ENCODE data around the gene NRXN3.
"Not testable (repeated sequence)": the region's sequence is repeated elsewhere in the genome, so short reads cannot be mapped to it uniquely, and the experiment has no call there.

Gene NRXN3

GRCh38 chr14:79096811-79097210, 926.6 kb downstream of the NRXN3 start:
- no peak for DNase-seq

DNA sequence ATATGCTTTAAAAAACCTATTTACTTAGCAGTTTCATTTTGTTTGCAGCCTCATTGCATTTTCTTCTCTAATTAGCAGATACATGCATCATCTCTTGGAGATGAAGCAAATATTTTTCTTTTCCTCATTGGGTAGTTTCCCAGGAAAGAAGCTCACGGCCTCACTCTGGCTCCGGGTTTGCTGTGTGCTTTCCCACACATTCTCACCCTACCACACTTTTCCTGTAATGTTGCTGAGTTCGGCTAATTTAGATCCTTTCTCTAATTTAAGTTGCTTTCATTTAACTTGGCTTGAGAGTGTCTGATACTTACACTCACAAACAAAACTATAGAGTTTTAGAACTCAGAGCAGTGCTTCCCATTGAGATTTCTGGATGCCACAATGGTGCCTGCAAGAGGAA, 928.2 kb downstream of the NRXN3 start:
- DNase-seq: no peak

DNA sequence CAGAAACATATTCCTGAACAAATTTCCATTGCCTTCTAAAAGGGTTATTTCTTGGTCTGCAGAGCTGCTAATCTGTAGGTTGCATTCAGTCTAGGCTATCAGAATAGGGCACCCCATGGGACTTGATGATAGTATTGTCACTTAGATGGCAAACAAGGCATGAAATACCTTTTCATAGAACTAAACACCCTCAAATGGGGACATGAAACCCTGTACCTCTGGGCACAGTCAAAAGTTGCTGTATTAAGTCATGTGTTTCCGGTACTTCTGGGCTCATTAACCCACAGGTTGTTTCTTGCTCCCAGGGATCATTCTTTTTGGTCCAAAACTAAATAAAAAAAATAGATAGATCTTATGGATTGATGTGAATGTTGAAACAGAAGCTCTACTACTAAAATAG, 930.4 kb downstream of the NRXN3 start:
- DNase-seq: no peak

DNA sequence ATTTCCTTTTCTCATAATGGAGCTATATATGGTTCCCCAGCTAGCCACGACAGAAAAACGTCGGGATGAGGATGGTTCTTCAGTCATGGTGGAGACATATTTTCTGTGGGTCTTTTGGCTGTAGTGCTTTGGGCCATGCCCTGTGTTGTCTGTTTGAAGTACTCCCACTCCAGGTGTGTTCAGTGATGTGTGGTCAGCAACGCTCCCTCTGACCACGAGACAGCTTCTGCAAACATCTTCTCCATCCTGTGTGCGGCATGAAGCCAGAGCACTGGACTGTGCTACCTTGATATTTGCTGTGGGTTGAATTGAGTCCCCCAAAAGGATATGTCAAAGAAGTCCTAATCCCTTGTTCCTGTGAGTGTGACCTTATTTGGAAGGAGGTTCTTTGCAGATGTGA, 931.2 kb downstream of the NRXN3 start:
- no peak for DNase-seq

- no peak for DNase-seq
Observed at GRCh38 chr14:79103764-79104163, 933.6 kb downstream of the NRXN3 start.

- DNase-seq: not testable (repeated sequence)
Observed at GRCh38 chr14:79110564-79110963, 940.4 kb downstream of the NRXN3 start.

DNA sequence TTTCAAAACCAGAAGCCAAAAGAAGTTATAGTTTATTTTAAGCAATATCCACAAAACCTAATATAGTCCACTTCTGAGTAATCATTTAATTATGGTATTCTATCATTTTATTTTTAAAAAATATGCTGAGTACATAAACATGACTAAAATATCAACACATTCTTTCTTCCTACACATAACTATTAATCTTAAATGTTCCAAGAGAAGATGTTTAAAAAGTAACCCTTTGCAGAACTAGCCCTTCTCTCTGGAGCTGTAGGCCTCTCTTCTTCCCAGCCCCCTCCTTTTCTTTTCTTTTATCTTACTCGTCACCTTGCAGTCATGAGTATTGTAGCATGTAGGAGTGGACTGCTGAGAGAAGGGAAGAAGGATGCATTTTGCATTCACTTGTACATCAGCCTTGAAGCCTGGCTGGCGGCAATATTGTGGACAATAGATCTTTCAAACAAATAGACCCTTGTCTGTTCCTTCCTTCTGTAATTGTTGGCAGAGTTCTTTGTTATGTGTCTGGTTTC, 941.9 kb downstream of the NRXN3 start:
- no peak for DNase-seq

- DNase-seq: no peak
Observed at GRCh38 chr14:79117561-79117960, 947.4 kb downstream of the NRXN3 start.

- no peak for DNase-seq
Observed at GRCh38 chr14:79118291-79118690, 948.1 kb downstream of the NRXN3 start.

GRCh38 chr14:79134361-79134760, 964.2 kb downstream of the NRXN3 start:
- DNase-seq: no peak

DNA sequence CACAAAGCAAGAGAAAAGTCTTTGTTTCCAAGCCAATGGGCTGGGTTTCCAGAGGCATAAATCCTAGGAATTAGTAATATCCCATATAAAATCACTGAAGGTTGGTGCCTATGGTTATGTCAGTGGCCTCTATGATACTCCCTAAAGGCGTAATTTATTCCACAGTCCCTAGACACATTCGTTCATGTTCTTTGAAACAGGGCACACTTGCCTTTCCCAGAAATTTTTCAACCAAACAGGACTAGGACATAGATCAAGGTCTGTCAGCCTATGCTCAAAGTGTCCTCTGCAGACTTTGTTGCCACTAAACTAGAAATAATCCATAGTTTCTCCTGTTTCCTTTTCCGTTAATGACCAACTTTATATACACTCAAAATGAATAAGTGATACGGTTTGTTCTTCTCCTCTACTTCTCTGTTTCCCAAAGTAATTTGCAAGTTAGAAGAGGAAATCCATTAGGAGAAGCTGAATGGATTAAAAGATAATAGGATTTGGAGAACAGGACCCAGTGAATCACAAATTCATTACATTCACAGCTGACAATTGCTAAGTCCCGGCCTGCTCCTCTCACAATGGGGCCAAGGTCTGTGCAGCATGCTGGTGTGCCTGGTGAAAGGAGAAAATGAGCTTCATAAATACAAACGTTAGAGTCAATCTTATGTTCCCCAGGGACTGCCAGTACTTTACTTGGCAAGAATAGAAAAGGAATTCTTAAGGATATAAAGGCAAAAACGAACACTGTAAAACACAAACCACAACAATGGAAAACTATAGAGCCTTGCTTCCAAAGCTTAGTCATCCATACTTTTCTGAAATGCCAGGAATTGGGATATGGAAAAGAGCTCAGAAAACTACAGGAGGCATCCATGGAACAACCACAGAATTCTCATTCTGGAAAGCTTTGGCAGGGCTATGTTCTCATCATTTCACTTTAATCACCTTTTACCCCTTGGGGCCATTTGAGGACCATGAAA, 966.2 kb downstream of the NRXN3 start:
- DNase-seq: no peak

DNA sequence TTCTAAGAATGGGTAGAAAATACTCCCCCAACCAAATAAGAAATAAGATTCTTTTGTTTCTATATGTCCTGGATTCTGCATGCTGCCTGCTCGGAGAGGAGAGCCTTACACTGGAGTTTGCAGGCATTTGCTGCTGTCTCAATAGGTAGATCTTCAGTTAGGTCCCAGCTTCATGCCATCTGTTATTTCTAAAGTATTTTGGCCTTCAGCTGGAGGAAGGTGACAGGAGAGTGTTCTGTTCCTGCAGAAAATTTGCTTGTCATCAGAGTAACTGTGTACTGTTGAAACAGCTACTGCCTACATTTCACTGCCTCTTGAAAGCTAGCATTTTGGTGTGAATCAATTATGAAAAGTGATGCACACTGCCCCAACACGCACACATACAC, 966.9 kb downstream of the NRXN3 start:
- DNase-seq: no peak

GRCh38 chr14:79137836-79138235, 967.7 kb downstream of the NRXN3 start:
- DNase-seq: no peak

GRCh38 chr14:79144896-79145295, 974.7 kb downstream of the NRXN3 start:
- DNase-seq: no peak

GRCh38 chr14:79150226-79150625, 980.1 kb downstream of the NRXN3 start:
- DNase-seq: no peak

- DNase-seq: no peak
Observed at GRCh38 chr14:79157369-79157768, 987.2 kb downstream of the NRXN3 start.

DNA sequence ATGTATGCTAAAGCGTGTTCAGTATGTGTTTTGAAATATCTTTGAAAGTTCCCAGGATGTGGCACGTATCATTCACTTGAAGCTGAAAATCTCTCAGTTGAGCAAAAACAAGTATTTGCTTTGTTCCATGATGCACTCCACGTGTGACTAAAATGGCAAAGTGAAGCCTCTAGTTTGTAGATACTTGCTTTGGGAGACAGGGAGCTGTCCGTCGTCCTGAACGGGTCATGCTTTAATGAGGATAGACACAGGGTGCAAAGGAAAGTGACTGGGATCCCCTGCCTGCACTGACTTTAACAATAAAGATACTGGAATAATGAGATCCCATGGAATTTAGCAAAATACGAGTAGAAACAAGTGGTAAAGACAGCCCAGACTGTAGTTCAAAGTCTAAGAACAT, 991.4 kb downstream of the NRXN3 start:
- DNase-seq: peak; percentile 49

- no peak for DNase-seq
Observed at GRCh38 chr14:79162833-79163232, 992.7 kb downstream of the NRXN3 start.

GRCh38 chr14:79165471-79166090, 995.4 kb downstream of the NRXN3 start:
- DNase-seq: no peak

- no peak for DNase-seq
Observed at GRCh38 chr14:79166171-79166570, 996.0 kb downstream of the NRXN3 start.

GRCh38 chr14:79167957-79168356, 997.8 kb downstream of the NRXN3 start:
- no peak for DNase-seq

DNA sequence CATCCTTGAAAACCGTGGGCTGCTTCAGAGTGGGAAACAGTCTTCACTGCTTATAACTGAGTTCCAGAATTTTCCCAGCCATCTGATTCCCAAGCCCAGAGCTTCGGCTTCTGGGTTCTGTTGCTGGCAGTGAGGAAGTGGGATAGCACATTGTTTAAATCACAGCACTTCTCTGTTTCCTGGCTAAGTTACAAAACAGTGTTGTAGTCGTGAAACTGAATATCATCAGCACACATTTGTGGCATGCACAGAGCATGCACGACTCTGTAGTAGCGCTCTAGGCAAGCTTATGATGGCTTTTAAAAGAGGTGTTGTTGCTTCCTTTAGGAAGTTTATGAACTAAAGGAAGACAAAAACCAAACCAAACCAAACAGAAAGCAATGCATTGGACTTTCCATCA, 1005.5 kb downstream of the NRXN3 start:
- no peak for DNase-seq

DNA sequence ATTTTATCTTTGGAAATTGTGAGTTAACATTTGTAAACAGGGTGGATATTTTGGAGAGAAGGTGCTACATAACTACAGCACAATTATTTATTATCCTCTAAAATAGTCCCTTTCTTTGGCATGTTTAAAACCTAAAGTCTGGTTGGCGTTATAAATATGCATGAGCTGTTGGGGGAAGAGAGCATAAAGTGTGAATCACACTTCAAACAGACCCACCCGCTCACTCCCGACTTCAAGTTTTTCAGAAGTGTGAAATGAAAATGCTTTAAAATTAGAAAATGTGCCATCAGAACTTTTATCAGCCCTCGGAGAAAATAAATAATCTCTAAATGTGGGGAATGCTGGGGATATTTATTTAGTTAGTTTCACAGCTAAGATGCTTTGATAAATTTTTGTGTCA, 1006.9 kb downstream of the NRXN3 start:
- DNase-seq: no peak

DNA sequence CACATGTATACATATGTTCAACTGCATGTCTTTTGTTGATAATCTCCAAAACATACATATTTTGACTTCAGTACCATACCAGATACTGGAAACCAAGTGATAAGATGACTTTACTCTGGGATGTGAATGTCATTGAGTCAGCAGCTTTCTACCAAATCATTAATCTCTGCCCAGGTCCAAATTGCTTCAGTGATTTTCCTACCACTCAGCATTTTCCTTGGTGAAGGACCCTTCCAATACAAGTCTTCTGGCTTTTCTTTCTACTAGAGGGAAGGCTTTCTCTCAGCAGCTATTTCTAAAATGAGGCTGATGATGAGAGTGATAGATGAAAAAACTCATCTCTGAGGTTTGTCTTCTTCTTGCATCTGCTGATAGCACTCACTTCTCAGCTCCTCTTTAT, 1008.5 kb downstream of the NRXN3 start:
- no peak for DNase-seq
